Kasumi-1 (cell line): ENCODE measurements around the gene ZNF502.
"Not testable (repeated sequence)": the region's sequence is repeated elsewhere in the genome, so short reads cannot be mapped to it uniquely, and the experiment has no call there.

Experiments
- DNase-seq, 2 experiments: peaks; one replicate each; lab custom pipeline; 2025; lab: John Stamatoyannopoulos, UW

The ZNF502 gene

DNA sequence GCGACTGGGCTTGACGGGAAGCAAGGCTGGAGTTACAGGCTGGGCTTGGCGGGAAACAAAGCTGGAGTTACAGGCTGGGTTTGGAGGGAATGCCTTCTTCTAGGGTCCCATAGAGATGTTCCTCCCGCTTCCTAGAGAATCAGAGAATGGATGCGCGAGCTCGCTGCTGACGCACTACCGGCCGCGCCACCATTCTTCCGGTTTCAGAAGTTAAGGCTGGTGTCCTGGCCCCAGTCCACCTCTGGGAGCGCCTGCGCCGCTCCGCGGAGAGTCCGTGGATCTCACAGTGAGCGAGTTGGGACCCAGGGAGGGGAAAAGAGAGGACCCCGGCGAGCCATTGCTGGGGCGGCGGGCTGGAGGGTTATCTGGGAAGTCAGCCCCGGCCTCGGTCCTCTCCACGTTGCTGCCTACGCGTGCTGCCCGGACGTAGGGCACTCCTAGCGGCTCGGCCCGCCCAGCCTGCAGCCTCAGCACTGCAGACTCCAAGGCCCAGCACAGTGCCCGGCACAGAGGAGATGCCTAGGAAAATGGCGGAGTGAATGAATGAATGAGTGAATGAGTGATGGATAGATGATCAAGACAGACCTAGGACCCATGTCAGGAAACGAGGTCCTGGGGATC, at the start of gene ZNF502:
Gene ZNF502, plus strand, starts transcription at position 206 of the 621 bp plus-strand sequence. CDS start 7,602 bp downstream, outside the sequence.
- DNase-seq = no peak

DNA sequence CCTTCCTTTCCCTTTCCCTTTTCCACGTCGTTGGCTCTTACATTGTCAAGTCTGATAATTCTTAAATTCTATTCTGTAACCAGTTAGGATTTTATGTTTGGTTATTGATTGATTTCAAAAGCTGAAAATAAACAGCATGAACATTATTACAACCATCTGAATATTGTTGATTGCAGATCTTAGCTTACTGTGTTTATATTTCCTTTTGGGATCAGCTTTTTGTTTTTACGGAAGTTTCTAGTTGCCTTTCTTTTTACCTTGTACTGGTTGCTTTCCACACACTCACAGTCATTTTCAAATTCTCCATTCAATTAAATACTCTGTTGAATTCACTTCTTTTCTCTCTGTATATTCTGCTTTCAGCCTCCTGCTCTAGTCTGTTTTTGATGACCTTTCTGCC, 47.3 kb upstream of the ZNF502 start:
- no peak for DNase-seq

DNA sequence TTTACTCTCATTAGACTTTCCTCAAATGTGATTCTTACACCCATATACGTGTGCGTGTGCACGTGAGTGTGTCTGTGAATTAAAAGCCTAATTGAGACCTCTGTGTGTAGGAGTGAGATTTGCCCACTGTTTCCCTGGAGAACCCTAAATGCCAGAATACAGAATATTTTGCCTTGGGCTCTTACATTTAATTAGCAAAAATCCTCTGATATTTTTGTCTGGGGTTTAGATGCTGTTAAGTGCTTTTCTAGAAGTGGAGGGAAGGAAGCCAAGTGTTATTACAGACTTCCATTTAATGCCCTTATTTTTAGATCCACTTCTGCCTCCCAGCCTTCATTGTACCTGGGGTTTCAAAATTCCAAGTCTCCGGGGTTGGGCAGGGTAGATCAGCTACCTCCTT, 46.1 kb upstream of the ZNF502 start:
- DNase-seq = no peak

DNA sequence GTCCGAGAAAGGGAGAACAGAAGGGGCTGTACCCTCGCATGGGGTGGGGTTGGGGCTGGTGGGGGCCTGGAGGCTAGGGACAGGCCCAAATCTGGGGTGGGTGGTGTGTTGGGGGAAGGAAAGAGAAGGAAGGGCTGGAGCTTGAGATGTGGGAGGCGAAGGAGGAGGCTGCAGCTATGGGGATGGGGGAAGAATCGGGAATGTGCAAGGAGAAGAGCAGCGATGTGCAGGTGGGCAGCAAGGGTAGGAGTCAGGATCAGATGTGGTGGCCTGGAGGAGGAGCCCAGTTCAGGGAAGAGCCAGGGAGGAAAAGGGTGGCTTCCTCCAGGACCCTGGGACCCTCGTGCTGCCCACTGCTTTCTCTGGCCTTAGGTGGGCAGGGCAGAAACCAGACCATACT, 42.7 kb upstream of the ZNF502 start:
- DNase-seq = no peak

GRCh38 chr3:44673466-44673865, 39.0 kb upstream of the ZNF502 start:
- not testable (repeated sequence) for DNase-seq

- no peak for DNase-seq
Observed at GRCh38 chr3:44674211-44674610, 38.2 kb upstream of the ZNF502 start.

- no peak for DNase-seq
Observed at GRCh38 chr3:44678480-44679116, 33.9 kb upstream of the ZNF502 start.

- no peak for DNase-seq
Observed at GRCh38 chr3:44680921-44681455, 31.5 kb upstream of the ZNF502 start.

DNA sequence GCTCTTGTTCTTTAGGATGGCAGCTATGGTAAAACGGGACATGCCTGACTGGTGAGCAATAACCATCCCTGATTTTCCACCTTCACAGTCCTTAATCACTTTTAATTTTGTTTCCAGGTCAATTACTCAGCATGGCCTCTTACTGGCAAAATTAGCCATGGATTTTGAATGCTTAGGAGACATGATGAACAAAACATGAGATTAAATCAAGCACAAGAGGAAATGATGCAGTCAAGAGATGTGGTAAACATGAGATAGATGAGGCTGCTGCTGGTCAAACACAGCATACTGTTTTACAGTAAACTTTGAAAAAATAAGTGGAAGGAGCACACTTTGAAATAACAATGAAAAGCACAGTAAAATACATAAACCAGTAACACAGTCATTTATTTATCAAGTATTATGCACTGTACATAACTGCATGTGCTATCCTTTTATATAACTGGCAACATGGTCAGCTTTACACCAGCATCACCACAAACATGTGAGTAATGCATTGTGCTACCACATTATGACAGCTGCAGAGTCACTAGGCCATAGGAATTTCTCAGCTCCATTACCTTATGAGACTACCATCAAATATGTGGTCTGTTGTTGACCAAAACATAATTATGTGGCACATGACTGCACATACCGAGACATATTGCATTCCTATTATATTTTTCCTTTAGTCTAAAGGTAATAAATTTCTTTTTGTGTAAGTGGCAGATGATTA, 30.1 kb upstream of the ZNF502 start:
- no peak for DNase-seq

DNA sequence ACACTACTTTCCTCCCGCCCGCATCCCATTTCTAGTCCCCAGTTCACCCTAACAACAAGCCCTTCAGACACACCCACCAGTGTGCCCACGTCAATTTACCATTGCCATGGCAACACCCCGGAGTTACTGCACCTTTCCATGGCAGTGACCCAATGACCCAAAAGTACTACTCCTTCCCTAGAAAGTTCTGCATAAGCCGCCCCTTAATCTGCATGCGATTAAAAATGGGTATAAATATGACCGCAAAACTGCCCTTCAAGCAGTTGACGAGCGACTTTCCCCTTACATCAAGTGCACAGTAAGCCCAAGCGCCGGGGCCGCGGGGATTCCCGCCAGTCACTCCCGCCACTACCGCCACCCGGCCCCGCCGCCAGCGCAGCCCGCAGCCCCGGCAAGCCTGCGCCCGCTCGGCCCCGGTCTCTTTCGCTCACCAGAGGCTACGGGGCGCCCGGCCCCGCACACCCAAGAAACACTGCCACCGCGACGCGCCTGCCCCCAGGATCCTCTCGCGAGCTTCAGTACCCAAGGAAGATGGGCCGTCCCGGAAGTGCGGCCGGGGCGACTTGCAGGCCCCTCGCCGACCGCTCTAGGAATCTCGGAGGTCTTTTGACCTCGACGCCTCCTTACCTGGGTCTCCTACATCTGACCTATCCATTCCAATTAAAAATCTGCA, 27.2 kb upstream of the ZNF502 start:
- DNase-seq = peak; percentile 12 to 33

GRCh38 chr3:44687898-44688297, 24.6 kb upstream of the ZNF502 start:
- DNase-seq = no peak

DNA sequence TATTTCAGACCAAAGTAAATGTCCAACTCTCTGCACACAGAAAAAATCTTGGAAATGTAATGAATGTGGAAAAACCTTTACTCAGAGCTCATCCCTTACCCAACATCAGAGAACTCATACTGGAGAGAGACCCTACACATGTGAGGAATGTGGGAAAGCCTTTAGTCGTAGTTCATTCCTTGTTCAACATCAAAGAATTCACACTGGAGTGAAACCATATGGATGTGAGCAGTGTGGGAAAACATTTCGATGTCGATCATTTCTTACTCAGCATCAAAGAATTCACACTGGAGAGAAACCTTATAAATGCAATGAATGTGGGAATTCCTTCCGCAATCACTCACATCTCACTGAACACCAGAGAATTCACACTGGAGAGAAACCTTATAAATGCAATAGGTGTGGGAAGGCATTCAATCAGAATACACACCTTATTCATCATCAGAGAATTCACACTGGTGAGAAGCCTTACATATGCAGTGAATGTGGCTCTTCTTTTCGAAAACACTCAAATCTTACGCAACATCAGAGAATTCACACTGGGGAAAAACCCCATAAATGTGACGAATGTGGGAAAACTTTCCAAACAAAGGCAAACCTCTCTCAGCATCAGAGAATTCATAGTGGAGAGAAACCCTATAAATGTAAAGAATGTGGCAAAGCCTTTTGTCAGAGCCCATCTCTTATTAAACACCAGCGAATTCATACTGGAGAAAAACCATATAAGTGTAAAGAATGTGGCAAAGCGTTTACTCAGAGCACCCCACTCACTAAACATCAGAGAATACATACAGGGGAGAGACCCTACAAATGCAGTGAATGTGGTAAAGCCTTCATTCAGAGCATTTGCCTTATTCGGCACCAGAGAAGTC, 9.0 kb downstream of the ZNF502 start:
- DNase-seq = no peak

DNA sequence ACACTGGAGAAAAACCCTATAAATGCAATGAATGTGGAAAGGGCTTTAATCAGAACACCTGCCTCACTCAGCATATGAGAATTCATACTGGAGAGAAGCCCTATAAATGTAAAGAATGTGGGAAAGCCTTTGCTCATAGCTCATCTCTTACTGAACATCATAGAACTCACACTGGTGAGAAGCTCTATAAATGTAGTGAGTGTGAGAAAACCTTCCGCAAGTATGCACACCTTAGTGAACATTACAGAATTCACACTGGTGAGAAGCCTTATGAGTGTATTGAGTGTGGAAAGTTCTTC, 9.6 kb downstream of the ZNF502 start:
- DNase-seq = no peak

DNA sequence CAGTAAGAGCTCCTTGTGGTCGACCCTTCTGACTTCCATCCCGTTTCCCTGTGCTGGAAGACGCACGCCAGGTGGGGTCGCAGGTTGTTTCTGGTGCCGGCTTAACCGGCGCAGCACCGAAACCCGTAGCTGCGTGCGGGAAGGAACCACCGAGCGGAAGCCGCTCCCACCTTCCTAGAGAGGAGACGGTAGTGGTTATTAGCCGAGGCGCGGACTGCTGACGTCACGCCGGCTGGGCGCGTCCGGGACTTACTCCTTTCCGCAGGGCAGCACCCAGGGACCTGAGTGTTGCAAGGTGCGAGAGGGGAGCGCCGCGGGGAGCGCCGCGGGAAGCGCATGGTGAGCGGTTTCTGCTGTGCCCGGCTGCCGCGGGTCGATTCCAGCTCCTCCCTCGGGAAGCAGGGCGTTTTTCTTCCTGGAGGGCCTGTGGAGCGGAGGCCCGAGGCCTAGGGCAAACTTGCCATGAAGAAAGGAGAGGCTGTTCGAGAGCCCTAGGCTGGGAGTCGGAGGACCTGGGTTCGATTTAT, 17.0 kb downstream of the ZNF502 start, which contains the start of gene ZNF501:
Gene ZNF501, plus strand, starts transcription at position 252 of the 527 bp plus-strand sequence. CDS start 4,787 bp downstream, outside the sequence.
- no peak for DNase-seq

DNA sequence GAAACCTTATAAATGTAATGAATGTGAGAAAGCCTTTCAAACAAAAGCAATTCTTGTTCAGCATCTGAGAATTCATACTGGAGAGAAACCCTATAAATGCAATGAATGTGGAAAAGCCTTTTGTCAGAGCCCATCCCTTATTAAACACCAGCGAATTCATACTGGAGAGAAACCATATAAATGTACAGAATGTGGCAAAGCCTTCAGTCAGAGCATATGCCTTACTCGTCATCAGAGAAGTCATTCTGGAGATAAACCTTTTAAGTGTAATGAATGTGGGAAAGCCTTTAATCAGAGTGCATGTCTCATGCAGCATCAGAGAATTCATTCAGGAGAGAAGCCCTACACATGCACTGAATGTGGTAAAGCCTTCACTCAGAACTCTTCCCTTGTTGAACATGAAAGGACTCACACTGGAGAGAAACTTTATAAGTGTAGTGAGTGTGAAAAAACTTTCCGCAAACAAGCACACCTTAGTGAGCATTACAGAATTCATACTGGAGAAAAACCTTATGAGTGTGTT, 22.2 kb downstream of the ZNF502 start:
- DNase-seq = no peak

DNA sequence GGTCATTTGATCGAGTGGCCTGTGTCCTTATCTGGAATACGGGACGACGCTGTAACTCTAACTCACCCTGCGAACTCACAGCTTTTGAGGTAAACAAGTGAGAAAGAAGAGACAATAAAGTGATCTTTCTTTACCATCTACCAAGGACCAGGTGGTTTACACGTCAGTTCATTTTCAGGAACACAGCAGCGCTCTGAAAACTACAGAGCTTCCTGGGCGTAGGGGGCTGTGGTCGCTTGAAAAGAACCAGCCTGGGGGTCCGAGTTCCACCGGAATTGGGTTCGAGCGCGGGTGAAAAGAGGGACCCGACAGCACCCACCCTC, 48.6 kb downstream of the ZNF502 start:
- peak in 1 of 2 experiments; percentile 32 for DNase-seq

- DNase-seq = peak; percentile 85 to 92
Observed at GRCh38 chr3:44761424-44762169, 49.1 kb downstream of the ZNF502 start, which contains the start of the genes KIAA1143 and KIF15. KIAA1143 (minus strand) TSS chr3:44761619; CDS start chr3:44761602, 17 bp downstream. KIF15 (plus strand) TSS chr3:44761794; CDS start chr3:44761866, 72 bp downstream.

GRCh38 chr3:44762170-44762677, 49.8 kb downstream of the ZNF502 start:
- peak in 1 of 2 experiments; percentile 42 for DNase-seq

DNA sequence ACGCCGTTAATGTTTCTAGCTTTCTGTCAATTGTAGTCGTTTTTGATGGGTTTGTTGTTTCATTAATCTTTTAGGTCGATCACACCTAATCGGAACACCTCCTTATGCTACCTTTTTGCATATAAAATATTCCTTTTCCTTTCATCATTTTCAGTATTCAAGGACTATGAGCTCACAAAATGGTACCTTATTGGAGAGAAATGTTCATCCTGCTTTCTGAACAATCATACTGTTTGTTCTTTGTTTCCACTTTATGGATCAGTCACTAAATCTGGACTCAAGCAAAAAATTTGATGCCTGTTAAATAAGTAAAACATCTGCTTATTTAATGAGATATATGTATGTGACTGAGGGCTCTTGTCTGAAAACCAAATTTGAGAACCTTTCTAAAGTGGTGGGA, 50.2 kb downstream of the ZNF502 start:
- no peak for DNase-seq

DNA sequence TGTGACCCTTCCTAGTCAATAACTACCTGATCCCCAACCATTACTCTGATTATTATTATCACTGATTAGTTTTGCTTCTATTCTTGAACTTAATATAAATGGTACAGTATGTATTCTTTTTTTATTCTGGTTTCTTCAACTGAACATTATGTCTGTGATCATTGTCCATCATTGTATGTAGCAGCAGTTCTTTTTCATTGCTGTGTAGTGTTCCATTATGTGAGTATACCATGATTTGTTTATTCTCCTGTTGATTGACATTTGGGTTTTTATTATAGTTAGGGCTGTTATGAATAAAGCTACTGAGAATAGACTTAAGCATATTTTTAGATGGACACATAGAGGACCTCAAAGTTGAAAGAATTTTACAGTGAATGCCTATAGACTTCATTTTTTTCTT, 51.8 kb downstream of the ZNF502 start:
- DNase-seq = no peak
